Ovary (tissue), 3 donors: Measurements from ENCODE around the gene EPHA7.

Experiments
- CTCF ChIP-seq, 3 donors: fragments of 450-650 bp in 2 of 3; fragments of 200-600 bp in 1 of 3; IDR thresholded peaks; one replicate each; pipeline versions ENCODE4 v1.5.1 to v1.8.0; 2016 to 2022; ENCODE audit warnings: antibody characterized with exemption in 3 of 3, mild to moderate bottlenecking in 1 of 3
- POLR2A ChIP-seq: fragments of 450-650 bp; IDR thresholded peaks from one replicate; pipeline ENCODE4 v1.6.1; 2017; ENCODE audit warnings: antibody characterized with exemption, mild to moderate bottlenecking, moderate library complexity
- donor health status: DM: no; HTN: no; CAD: no.

- TF ChIP-seq POLR2A (no peak), CTCF (IDR thresholded peaks at IDR 0.05) (no peak)
Observed at GRCh38 chr6:93393554-93394074, 25.7 kb downstream of the EPHA7 start.
